HEK293 (cell line): Measurements from ENCODE around the gene CLEC2L.

Experiments
- HOXA7 ChIP-seq: sonication (generic); formaldehyde crosslinking; IDR thresholded peaks from 2 replicates; pipeline ENCODE4 v1.8.1; 2022; ENCODE audit warnings: missing genetic modification reagents, borderline replicate concordance
- TF ChIP-seq, protein P1 (sequence below): fragments of 450-650 bp; formaldehyde crosslinking; conservative IDR thresholded peaks from 2 replicates; pipeline ENCODE4 v1.5.1; 2016; ENCODE audit warnings: low read depth, missing biosample characterization, missing genetic modification characterization
- TF ChIP-seq, protein P2 (sequence below): fragments of 450-650 bp; formaldehyde crosslinking; IDR thresholded peaks from 2 replicates; pipeline ENCODE4 v1.5.1; 2016; ENCODE audit warnings: missing biosample characterization, missing genetic modification characterization

- TF ChIP-seq, protein P1, sequence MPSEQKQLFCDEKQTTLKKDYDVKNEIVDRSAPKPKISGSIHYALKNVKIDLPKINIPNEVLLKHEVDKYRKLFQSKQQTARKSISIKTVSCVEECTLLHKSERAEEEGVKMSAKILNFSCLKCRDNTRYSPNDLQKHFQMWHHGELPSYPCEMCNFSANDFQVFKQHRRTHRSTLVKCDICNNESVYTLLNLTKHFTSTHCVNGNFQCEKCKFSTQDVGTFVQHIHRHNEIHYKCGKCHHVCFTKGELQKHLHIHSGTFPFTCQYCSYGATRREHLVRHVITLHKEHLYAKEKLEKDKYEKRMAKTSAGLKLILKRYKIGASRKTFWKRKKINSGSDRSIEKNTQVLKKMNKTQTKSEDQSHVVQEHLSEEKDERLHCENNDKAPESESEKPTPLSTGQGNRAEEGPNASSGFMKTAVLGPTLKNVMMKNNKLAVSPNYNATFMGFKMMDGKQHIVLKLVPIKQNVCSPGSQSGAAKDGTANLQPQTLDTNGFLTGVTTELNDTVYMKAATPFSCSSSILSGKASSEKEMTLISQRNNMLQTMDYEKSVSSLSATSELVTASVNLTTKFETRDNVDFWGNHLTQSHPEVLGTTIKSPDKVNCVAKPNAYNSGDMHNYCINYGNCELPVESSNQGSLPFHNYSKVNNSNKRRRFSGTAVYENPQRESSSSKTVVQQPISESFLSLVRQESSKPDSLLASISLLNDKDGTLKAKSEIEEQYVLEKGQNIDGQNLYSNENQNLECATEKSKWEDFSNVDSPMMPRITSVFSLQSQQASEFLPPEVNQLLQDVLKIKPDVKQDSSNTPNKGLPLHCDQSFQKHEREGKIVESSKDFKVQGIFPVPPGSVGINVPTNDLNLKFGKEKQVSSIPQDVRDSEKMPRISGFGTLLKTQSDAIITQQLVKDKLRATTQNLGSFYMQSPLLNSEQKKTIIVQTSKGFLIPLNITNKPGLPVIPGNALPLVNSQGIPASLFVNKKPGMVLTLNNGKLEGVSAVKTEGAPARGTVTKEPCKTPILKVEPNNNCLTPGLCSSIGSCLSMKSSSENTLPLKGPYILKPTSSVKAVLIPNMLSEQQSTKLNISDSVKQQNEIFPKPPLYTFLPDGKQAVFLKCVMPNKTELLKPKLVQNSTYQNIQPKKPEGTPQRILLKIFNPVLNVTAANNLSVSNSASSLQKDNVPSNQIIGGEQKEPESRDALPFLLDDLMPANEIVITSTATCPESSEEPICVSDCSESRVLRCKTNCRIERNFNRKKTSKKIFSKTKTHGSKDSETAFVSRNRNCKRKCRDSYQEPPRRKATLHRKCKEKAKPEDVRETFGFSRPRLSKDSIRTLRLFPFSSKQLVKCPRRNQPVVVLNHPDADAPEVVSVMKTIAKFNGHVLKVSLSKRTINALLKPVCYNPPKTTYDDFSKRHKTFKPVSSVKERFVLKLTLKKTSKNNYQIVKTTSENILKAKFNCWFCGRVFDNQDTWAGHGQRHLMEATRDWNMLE (tag by site-specific recombination): no peak
- no peak for TF ChIP-seq HOXA7 (CRISPR knock-in tag)
- TF ChIP-seq, protein P2, sequence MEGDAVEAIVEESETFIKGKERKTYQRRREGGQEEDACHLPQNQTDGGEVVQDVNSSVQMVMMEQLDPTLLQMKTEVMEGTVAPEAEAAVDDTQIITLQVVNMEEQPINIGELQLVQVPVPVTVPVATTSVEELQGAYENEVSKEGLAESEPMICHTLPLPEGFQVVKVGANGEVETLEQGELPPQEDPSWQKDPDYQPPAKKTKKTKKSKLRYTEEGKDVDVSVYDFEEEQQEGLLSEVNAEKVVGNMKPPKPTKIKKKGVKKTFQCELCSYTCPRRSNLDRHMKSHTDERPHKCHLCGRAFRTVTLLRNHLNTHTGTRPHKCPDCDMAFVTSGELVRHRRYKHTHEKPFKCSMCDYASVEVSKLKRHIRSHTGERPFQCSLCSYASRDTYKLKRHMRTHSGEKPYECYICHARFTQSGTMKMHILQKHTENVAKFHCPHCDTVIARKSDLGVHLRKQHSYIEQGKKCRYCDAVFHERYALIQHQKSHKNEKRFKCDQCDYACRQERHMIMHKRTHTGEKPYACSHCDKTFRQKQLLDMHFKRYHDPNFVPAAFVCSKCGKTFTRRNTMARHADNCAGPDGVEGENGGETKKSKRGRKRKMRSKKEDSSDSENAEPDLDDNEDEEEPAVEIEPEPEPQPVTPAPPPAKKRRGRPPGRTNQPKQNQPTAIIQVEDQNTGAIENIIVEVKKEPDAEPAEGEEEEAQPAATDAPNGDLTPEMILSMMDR (tag by site-specific recombination): no peak
Observed at GRCh38 chr7:139562961-139563565, 39.6 kb downstream of the CLEC2L start.
